Stimulated activated CD4-positive, alpha-beta T cell treated with anti-CD3 and anti-CD28 coated beads, Interleukin-15, amount 100 ng/mL, for 1 hour (primary cell): ENCODE measurements around the gene RTP2.

ENCODE experiments used
- DNase-seq, 2 donors: peaks; one replicate each; pipeline ENCODE4 v3.0.0-alpha.2; 2020; ENCODE audit warnings: low read depth in 1 of 2, low spot score in 1 of 2

Gene RTP2, protein sequence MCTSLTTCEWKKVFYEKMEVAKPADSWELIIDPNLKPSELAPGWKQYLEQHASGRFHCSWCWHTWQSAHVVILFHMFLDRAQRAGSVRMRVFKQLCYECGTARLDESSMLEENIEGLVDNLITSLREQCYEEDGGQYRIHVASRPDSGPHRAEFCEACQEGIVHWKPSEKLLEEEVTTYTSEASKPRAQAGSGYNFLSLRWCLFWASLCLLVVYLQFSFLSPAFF

DNA sequence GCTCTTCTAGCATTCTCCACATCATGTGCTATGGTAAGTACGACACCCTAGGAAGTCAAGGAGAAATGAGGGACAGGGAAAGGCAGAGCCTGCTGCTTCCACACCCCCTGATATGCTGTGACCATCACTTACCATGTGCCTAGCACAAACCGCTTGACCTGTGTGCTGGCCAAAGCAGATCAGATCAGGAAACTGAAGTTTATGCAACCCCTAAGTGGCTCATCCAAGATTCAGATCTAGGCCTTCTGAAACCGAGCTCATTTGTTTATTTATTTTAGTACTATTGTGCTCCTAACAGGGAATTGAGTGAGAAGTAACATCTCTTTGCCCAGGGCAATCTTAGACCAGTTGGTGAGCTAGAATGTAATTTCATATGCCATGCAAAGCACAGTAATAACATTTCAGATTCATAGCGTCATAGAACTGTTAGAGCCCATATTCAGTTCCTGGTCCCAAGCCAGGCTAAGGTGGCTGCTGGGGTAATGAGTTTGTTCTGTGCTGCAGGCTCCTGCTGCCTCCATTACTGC lies at the start of gene RTP2:
RTP2 (minus strand) TSS at position 51 of the 527 bp plus-strand sequence. CDS start 429 bp downstream, outside the sequence.
- no peak for DNase-seq

DNA sequence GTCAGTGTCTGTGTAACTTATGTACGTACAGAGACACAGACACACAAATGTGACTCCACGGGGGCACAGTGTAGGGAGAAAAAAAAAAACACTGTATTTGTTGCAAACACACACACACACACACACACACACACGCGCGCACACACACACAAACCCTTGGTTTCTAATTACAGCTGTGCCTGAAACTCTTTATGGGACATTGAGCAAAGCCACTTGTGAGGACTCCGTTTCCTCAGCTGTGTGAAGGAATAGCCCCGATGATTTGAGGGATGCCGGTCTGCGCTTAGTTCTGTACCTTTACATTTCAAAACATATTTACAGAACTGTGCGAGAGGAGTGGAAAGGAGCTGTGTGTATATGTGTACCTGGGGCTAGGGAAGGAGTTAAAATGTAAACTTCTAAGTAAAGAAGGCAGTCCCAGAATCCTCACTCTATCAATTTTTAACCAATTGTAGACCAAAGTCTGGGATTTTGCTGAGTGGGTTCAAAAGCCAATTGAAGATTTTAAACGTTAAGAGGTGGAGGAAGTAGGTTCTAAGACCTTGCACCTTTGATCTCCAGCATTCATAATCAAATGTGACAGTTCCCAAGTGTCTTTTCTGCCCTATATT lies 48.3 kb upstream of the RTP2 start:
- DNase-seq = no peak

DNA sequence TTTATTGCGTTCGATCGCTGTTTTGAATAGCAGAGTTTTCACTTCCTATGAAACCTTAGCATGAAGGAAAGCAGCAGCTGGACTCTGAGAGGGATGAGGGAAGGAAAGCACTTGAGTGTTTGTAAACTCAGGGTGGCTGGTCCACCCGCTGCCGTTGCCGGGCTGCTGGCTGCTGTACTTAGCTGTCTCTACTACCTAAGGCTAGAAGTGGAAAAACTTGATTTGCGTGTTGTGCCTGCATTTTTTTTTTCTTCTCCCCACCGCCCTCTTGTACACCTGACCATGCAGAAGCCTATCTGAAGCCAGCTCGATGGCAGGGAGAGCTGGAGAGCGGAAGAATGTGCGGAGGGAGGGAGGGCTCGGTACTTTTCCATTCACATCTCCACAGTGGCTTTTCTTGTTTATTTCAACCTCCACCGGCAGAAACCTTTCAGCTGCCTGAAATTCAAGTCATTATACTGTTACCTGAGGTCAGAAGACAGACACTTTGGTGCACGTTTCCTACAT lies 47.7 kb upstream of the RTP2 start:
- no peak for DNase-seq

- peak; percentile 79 to 87 for DNase-seq
Measured at GRCh38 chr3:187748050-187748481, 45.7 kb upstream of the RTP2 start.

DNA sequence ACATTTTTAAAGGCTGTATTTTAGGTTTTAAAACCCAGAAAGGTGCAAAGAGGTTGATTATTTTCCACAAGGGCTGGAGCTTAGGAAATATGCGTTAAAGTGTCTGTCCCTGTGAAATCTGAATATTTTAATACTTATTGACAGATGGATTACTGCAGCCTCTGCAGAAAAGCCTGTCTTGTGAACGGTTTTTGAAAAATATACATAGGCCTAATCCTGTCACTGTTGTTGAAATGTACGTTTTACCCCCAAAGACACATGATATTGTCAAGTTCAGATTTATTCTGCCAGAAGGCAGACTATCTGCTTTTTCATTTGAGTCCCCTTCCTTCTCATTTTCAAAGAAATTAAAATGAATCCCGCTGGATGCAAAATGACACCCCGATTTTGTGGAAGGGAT lies 45.1 kb upstream of the RTP2 start:
- no peak for DNase-seq

- no peak for DNase-seq
Measured at GRCh38 chr3:187746442-187747281, 44.3 kb upstream of the RTP2 start.

GRCh38 chr3:187746059-187746441 lies 43.7 kb upstream of the RTP2 start:
- no peak for DNase-seq

DNA sequence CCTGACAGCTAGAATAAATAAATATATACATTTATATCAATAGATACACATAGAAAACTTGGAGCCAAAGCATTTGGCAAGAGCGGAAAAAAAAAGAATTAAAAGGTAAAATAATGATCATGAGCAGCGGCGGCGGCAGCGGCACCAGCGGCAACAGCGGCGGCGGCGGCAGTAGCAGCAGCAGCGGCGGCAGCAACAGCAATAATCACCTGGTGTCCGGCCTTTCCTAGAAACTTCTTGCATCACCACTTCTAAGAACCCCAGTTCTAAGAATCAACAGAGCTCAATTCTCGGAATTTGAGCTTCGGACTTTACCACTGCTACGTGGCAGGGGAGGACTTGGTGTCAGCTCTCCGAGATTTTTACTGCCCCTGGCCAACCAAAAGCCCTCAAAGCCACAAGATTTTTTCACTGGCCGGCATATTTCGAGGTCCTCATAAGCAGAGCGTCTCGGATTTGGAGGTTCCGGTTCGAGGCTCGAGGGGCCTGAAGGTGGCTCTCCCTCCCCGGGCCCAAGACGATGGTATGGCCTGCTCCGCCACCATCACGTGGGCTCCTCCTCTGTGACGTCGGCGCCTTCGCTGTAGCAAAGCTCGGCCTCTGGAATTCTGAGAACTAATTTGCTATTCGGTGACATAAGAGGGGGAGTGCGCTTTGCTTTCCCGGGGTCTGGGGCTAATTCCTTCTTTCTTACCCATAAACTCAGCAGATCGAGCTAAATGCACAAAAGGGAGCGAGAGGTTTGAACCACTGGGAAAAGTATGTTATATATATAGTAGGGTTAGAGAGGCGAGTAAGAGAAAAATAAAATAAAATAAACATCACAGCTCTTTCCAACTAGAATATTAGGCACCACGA lies 43.1 kb upstream of the RTP2 start, which contains the start of gene BCL6:
BCL6 (minus strand) TSS at position 268 of the 858 bp plus-strand sequence. CDS start 11,775 bp downstream, outside the sequence.
- peak; percentile 71 to 75 for DNase-seq

DNA sequence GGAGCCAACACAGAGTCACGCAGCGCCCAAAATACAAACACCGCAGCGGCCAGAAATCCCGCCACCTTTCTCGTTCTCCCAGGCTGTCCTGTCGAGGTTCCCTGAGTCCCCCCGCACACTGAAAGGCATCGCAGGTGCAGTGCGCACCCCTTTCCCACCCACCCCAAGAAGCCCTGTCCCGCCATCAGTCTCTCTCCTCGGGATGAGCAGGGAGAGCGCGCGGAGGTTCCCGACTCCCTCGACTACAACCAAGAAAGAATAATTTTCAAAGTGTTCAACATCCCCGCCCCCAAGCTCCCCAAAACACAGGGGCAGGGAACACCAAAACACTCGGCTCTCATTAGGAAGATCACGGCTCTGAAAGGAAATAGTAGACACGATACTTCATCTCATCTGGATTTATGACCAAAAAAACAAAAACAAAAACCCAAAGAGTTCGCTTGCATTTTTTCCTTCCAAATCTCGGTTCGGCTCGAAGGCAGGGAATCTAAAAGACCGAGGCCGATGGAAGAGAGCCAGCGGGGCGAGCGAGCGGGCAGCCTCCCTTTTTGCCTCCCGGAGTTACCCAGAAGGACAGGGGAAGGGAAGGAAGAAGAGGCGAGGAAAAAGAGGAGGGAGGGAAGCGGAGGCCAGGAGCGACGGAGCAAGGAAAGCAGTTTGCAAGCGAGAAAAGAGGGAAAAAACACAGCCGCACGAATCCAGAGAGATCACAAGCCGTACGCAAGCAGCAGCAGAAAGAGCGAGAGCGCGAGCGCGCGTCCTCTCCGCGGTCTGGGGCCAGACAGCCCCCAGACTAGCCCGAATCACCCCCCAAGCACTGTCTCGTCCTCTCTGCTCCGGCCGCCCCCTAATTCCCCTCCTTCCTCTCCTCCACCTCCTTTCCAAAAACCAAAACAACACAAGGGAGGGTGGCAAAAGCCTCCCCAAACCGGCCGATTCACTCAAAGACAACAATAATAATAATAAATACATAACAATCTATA lies 42.1 kb upstream of the RTP2 start:
- peak in 1 of 2 donors; percentile 35 for DNase-seq

GRCh38 chr3:187743195-187744141 lies 41.1 kb upstream of the RTP2 start:
- DNase-seq = peak; percentile 16 to 54

- no peak for DNase-seq
Measured at GRCh38 chr3:187742351-187743171, 40.2 kb upstream of the RTP2 start.

GRCh38 chr3:187741403-187742350 lies 39.3 kb upstream of the RTP2 start:
- peak; percentile 51 to 64 for DNase-seq

- DNase-seq = peak; percentile 51 to 64
Measured at GRCh38 chr3:187740421-187741399, 38.4 kb upstream of the RTP2 start.

DNA sequence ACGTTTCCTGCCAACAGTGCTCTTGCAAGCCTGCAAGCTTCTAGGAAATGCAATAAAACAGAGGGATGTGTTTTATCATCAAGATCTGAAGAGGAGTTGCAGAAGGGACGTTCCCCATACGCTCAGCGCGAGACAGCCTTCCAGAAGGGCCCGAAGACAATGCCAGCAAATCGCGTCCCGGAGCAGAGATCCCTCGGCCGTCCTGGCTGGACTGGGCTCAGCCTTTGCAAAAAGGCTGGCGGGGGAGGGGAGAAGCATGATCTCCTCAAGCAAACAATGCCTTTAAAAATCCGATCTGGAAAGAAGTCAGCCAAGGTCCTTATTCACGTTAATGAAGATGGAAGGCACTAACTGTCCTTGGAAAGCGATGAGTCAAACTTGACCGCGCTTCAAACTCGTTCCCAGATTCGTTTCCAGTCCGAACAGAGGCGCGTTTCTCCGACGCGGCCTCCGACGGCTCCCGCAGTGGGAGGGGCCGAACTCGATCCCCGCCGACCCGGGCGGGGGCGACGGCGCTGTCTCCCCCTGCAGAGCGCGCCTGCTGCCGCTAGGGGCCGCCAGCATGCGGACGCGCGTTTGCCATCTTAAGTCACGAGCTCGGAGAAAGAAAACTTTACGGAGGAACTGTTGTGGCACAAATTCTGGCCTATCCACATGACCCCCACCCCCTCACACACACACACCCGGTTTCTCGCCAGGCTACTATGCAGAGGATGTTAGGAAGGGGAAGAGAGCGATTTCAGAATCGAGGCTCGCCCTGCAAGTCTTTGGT lies 37.4 kb upstream of the RTP2 start:
- peak; percentile 71 to 72 for DNase-seq
